Thyroid gland (tissue), 4 donors: Measurements from ENCODE around the gene ISLR2. TPM values are rescaled to one million over a fixed set of nuclear protein-coding genes. Genes with fewer than 3 reads are reported as not detected.

Experiments
- DNase-seq, 2 donors: peaks; one replicate each; pipeline ENCODE4 v3.0.0-alpha.2; 2019
- H3K27ac ChIP-seq, 3 donors: fragments of 200-600 bp; sonication (generic); 1 replicate in 2 of 3; 2 replicates in 1 of 3; pipeline ENCODE4 v1.5.1; 2016 to 2019; ENCODE audit warnings: mild to moderate bottlenecking in 1 of 3, moderate library complexity in 1 of 3
- H3K27me3 ChIP-seq: fragments of 200-600 bp; sonication (generic); one replicate; pipeline ENCODE4 v1.5.1; 2019
- H3K36me3 ChIP-seq, 2 donors: fragments of 200-600 bp; sonication (generic); one replicate each; pipeline ENCODE4 v1.5.1; 2016 to 2019
- H3K4me1 ChIP-seq, 2 donors: fragments of 200-600 bp; sonication (generic); one replicate each; pipeline ENCODE4 v1.5.1; 2017 to 2019
- H3K4me3 ChIP-seq, 3 donors: fragments of 200-600 bp; sonication (generic); replicated peaks in 1 of 3; 1 replicate in 2 of 3; 2 replicates in 1 of 3; pipeline ENCODE4 v1.5.1; 2016; ENCODE audit warnings: mild to moderate bottlenecking in 1 of 3
- H3K9me3 ChIP-seq: fragments of 200-600 bp; sonication (generic); one replicate; pipeline ENCODE4 v1.5.1; 2017
- POLR2A ChIP-seq, 2 donors: fragments of 450-650 bp; IDR thresholded peaks; one replicate each; pipeline ENCODE4 v1.6.1; 2017; ENCODE audit warnings: antibody characterized with exemption in 2 of 2, mild to moderate bottlenecking in 2 of 2, moderate library complexity in 1 of 2
- WGBS, 2 donors: methylation state at CpG; one replicate each; pipeline ENCODE4 v1.1.5; 2017; 5-methylcytosine and 5-hydroxymethylcytosine counted together
- intact Hi-C: fragments of 100-400 bp; cut with DNase I; formaldehyde crosslinking; loops from one replicate; pipeline ENCODE4 v1.15.1; 2023
- small RNA-seq: library from RNA; depleted of rRNA; stranded (forward); fragments of <200 nt; gene quantifications from one replicate; pipeline ENCODE3, GENCODE V24; 2016
- total RNA-seq, 4 donors: library from RNA; depleted of rRNA; stranded (reverse); fragments of >200 nt; gene quantifications; one replicate each; pipeline ENCODE4 v1.2.3, GENCODE V29; 2016
- TF ChIP-seq, protein P1 (sequence below), 6 experiments: fragments of 200-600 bp in 3 of 6; fragments of 450-650 bp in 3 of 6; sonication (generic) in 3 of 6; IDR thresholded peaks; one replicate each; pipeline ENCODE4 v1.5.1; 2016 to 2019; ENCODE audit warnings: antibody characterized with exemption in 6 of 6, mild to moderate bottlenecking in 2 of 6, inconsistent platforms in 1 of 6, moderate library complexity in 1 of 6

ISLR2 gene
- total RNA-seq, 4 donors from 2014 or later, result 0.40 TPM; not detected in 3

DNA sequence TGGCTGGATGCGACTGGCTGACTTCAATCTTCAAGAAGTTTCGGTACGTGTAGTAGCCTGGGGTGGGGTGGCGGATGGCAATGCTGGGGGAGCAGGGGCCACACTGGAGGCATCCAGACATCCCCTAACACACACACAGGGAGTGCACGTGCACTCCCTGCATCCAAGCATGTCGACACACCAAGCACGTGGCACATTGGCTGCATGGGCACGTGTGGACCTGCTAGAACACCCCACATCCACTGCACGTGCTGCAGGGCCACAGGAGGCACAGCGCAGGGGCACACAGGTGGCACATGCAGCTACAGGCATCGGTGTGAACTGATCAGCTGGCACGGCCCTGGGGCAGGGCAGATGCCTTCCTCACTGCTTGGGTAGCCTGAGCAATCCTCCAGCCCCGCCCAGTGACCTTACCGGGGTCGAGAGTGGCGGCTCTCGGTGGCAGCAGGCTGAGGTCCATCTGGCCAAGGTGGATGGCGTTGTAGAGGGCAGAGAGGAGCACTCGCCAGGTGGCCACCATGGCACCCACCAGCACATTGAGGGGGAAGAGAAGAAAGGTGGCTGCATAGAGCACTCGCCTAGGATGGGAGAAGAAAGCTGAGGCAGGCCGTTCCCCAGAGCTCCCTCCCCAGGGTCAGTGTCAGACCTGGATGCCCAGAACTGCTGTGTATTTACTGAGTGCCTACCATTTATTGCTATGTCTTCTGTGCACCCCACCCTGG is 50.7 kb downstream of the ISLR2 start:
- Histone ChIP-seq H3K4me1 (peaks cover 18 to 40% of the 10 kb centered on the region in 2 donors), H3K27me3 (no peaks in the 10 kb centered on the region), H3K9me3 (no peaks in the 10 kb centered on the region), H3K27ac (no peak overlapping the region), H3K4me3 (no peak overlapping the region), H3K36me3 (no peaks in the 10 kb centered on the region)
- intact Hi-C loops, result no loop called here
- 89 to 93% methylated on average over 13 to 15 of the region's 21 CpGs for WGBS, 2 donors
- DNase-seq, result peak in 1 of 2 donors; percentile 1
- no peak for TF ChIP-seq POLR2A (IDR thresholded peaks at IDR 0.05)
- TF ChIP-seq, protein P1, sequence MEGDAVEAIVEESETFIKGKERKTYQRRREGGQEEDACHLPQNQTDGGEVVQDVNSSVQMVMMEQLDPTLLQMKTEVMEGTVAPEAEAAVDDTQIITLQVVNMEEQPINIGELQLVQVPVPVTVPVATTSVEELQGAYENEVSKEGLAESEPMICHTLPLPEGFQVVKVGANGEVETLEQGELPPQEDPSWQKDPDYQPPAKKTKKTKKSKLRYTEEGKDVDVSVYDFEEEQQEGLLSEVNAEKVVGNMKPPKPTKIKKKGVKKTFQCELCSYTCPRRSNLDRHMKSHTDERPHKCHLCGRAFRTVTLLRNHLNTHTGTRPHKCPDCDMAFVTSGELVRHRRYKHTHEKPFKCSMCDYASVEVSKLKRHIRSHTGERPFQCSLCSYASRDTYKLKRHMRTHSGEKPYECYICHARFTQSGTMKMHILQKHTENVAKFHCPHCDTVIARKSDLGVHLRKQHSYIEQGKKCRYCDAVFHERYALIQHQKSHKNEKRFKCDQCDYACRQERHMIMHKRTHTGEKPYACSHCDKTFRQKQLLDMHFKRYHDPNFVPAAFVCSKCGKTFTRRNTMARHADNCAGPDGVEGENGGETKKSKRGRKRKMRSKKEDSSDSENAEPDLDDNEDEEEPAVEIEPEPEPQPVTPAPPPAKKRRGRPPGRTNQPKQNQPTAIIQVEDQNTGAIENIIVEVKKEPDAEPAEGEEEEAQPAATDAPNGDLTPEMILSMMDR (IDR thresholded peaks at IDR 0.05), result no peak

DNA sequence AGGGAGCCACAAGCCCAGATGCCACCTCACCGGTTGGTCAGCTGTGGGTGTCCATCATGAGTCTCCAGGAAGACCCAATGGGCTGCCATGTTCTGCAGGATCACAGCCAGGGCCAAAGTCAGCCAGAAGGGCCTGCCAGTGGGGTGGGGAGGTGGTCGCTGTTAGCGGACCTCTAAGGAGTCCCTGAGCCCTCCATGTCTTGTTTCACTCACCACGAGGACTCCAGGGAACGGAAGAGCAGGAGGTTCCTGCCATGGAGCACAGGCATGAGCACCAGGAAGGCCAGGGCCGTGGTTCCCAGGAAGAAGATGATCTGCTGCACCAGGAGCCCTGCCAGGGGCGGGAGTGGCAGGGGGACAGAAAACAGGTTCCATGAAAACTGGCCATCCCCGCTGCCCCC is 51.7 kb downstream of the ISLR2 start:
- no peak for DNase-seq
- Histone ChIP-seq H3K9me3 (no peaks in the 10 kb centered on the region), H3K27me3 (no peaks in the 10 kb centered on the region), H3K4me3 (no peak overlapping the region), H3K27ac (no peak overlapping the region), H3K36me3 (no peaks in the 10 kb centered on the region), H3K4me1 (peaks cover 18 to 31% of the 10 kb centered on the region in 2 donors)
- intact Hi-C loops, result no loop called here
- TF ChIP-seq, protein P1 (IDR thresholded peaks at IDR 0.05), result no peak
- no peak for TF ChIP-seq POLR2A (IDR thresholded peaks at IDR 0.05)
- 96 to 97% methylated on average over 5 to 8 of the region's 8 CpGs for WGBS, 2 donors

DNA sequence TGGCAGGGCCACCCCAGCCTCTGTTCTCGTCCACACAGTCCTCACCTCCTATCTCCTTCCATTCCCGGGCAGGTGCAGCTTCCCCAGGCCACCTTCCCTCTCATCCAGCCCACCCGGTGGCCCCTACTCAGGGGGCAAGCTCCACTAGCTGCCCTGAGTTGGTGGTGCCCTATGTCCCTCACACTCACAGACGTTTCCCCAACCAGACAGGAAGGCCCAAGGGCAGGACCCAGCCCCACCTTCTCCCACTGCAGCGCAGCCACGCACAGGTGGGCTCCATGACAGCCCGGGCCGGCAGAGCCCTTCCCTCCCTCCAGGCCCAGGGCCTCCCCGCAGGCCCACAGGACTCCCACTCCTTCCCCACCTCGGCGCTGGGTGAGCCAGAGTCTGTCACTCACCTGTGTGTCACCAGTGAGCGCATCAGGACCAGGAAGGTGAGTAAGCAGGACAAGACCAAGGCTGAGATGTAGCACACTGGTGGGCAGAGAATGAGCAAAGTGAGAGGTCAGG is 54.3 kb downstream of the ISLR2 start:
- no peak for TF ChIP-seq POLR2A (IDR thresholded peaks at IDR 0.05)
- TF ChIP-seq, protein P1 (IDR thresholded peaks at IDR 0.05), result no peak
- Histone ChIP-seq H3K4me3 (no peak overlapping the region), H3K9me3 (no peaks in the 10 kb centered on the region), H3K4me1 (peaks cover 7 to 9% of the 10 kb centered on the region in 2 donors), H3K27ac (no peak overlapping the region), H3K36me3 (no peaks in the 10 kb centered on the region), H3K27me3 (no peaks in the 10 kb centered on the region)
- 87 to 89% methylated on average over 10 to 12 of the region's 12 CpGs for WGBS, 2 donors
- no peak for DNase-seq
- intact Hi-C loops, result no loop called here

DNA sequence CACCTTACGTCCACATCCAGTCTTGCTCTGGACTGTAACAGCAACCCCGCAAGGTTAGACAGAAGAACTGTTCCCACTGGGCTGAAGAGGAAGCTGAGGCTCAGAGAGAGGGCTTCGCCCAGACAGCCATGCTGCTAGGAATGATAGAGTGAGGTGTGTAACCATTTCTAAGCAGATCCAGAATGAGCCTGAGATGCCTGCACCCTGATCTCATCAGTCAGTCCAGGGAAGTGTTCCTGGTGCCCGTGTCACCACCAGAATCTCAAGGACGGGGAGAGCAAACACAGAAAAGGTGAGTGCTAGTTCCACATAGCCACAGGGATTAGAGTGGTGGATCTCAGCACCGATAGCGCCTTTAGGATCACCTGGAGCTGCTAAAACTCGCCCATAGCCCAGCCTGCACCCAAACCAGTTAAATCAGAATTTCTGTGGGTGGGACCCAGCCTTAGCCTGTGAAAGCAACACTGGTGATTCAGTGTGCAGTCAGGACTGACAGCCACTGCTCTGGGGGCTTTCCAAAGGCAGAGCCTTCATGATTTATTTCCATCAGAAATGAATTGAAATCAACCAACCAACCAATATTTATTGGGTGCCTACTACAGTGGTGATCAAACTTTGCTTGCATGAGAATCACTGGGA is 55.4 kb downstream of the ISLR2 start:
- Histone ChIP-seq H3K36me3 (no peaks in the 10 kb centered on the region), H3K9me3 (no peaks in the 10 kb centered on the region), H3K4me1 (no peaks in the 10 kb centered on the region), H3K4me3 (no peak overlapping the region), H3K27me3 (no peaks in the 10 kb centered on the region), H3K27ac (no peak overlapping the region)
- intact Hi-C loops, result no loop called here
- WGBS, 2 donors, result 77 to 79% methylated on average over 8 of the region's 8 CpGs
- DNase-seq, result no peak
- TF ChIP-seq, protein P1 (IDR thresholded peaks at IDR 0.05), result no peak
- TF ChIP-seq POLR2A (IDR thresholded peaks at IDR 0.05), result no peak

Small RNA genes within 50 kb of the gene (small RNA-seq; reads per million reads assigned to genes)
- gene RF00017, result not detected

Other genes starting within 250 kb of the ISLR2 start
- 10 to 100 TPM in 3 of 4 donors, 1 to 10 TPM in 1; 9.9 to 15.2 (median 12.0) TPM for gene LOXL1, start 204.1 kb upstream of the ISLR2 start, total RNA-seq
- 10 to 100 TPM; 15.3 to 42.1 (median 30.1) TPM for gene STOML1, start 138.3 kb upstream of the ISLR2 start, total RNA-seq
- gene PML, start 135.9 kb upstream of the ISLR2 start, total RNA-seq, result 100 to 1,000 TPM in 1 of 4 donors, 10 to 100 TPM in 3; 55.9 to 141 (median 76.5) TPM
- gene GOLGA6A, start 48.0 kb upstream of the ISLR2 start, total RNA-seq, result under 1 TPM in 2 of 4 donors, not detected in 2; 0.22 to 0.54 TPM
- gene ISLR, start 43.1 kb downstream of the ISLR2 start, total RNA-seq, result 100 to 1,000 TPM in 2 of 4 donors, 10 to 100 TPM in 2; 90.8 to 151 (median 97.7) TPM
- gene STRA6, start 72.2 kb downstream of the ISLR2 start, total RNA-seq, result not detected
- under 1 TPM in 1 of 4 donors, not detected in 3; 0.13 TPM for gene CCDC33, start 105.7 kb downstream of the ISLR2 start, total RNA-seq
- 1 to 10 TPM in 1 of 4 donors, under 1 TPM in 2, not detected in 1; 0.54 to 1.2 (median 0.56) TPM for gene CYP11A1, start 237.1 kb downstream of the ISLR2 start, total RNA-seq